Medulla oblongata (tissue), 1 donor: Measurements from ENCODE around the gene PCDH8.

Experiments used
- DNase-seq: peaks from one replicate; pipeline ENCODE4 v3.0.0-alpha.2; 2015; ENCODE audit errors: extremely low spot score

Gene PCDH8

DNA sequence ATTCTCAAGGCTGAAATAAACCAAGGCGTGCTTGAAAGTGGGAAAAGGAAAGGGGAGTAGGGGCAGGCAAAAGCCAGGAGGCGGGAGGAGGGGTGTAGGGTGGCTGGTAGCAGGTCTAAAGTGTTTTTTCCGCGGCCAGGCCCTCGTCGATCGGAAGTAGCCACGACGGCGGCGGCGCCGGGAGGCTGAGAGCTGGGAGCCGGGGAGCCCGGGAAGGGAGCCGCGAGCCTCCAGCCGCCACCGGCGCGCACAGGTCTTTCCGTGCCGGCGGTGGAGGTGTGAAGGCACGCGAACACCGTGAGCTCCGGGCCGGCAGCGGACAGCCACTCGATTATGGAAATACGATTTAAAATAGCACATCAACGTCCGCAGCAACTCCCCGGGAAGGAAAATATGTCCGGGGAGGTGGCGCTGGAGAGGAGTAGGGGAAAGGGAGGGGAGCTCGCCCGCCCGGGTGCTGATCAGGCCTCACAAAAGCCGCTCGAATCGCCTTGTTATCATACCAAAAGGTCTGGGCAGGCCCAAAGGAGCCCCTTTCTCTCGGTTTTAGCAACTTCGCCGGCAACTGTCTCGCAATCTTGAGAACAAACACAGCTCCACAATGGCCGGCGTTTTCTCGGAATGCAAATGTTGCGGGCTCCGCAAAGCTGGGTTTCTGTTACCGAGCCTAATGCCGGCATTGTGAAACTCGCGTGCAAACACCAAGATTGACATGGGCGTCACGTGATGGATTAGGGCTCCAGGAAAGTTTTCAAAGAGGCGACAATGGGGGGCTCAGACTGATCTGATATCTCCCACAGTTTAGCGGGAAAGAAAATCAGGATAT is 2.9 kb upstream of the PCDH8 start:
- DNase-seq: peak; percentile 53

DNA sequence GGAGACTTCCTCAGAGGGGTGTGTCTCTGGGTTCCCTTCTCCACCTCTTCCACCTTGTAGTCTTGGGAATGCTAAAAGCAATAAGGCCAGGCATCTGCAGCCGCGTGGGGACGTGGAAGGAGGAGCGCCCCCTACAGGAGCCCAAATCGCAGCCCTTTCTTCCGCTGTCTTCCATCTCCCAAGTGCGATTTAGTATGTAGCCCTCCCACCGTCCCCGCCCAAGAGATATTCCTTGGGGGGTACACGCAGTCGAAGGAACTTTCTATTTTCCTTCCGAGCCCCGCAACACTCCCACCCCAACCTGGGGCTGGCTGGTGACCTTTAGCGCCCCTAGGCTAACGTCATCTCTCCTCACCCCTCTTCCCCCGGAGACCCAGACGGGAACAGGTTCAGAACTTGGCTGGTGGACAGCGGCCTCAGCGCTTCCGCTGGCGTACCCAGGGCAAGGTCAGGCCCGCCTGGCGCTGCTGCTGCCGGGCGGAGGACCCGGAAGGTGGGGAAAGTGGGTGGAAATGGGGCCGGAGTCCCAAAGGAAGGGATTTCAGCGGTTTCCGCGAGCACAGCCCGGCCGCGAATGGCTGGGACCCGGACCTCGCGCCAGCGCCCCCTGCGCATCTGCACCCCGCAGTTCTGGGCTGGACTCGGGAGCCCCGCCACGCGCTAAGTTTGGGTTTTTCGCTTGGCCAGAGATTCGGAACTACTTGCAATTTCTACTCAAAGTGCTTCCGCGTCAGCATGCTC is 2.1 kb upstream of the PCDH8 start:
- peak; percentile 80 for DNase-seq

DNA sequence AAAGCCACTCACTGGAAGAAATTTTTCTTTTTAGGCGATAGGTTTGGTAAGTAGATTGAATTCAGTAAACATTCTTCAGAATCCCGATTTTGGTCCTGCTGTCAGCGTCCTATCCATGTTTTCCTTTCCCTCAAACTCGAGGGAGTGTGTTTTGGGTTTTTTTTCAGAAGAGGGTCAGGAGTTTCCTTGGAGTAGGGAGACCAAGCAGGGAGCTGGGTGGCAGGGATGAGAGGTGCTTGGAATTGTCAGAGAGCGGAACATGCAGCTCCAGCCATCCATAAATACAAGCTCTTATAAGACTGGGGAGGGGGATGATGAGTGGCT is 1.6 kb upstream of the PCDH8 start:
- DNase-seq: no peak

DNA sequence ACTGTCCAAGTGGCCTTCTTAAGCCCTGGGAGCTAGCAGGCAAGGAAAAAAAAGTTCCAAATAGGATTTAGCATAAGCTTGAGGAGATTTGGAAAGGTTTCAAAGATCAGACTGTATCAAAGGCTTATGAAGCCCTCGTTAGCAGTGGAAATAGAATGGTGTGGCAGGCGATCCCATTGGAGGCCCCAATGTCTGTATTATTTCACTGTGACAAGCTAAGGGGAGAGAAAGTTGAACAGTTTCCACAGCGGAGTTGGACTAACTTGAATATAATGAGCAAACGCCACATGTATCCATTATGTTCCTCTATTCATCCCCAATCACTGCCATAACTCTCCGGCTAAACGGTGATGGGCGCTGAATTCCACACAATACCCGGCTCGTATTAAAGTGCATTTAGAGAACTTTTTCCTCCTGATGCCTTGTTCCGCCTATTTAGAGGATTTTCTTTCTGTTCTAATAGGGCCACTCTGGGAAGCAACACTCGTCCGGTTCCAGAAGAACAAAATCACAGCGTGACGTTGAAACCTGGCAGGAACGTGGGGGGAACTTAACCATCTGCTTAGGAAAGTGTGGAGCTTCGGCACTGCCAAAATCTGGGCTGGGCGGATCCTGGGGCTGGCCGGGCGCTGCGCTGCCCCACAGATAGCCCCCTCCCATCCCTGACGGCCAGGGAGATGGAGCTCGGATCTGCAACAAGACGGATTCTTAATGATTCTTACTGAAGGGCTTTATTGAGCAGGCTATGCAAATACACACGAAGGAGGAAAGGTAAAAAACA is 1.0 kb upstream of the PCDH8 start:
- no peak for DNase-seq

DNA sequence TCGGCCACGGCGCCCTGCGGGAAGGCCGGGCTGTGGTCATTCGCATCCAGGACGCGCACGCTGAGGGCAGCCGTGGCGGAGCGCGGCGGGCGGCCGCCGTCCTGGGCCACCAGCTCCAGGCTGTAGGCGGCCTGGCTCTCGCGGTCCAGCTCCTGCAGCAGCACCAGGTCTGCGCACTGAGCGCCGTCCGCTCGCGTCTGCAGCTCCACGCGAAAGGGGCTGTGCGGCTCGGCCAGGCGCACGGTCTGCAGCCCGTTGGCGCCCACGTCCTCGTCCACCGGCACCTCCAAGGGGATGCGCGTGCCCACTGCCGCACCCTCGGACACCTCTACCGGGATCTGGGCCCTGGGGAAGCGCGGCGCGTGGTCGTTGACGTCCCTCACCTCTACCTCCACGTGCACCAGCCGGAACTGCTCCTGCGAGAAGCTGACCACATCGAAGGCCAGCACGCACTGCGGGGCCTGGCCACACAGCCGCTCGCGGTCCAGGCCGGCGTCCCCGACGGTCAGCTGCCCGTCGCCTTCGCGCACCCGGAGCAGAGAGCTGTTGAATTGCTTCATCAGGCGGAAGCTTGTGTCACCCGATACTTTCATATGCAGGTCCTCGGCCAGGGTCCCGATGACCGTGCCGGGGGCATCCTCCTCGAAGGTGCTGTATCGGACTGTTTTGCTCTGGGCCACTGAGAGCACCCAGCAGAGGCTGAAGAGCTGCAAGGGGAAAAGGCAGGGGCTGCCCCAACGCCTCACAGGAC is 583 bp downstream of the PCDH8 start:
- no peak for DNase-seq

DNA sequence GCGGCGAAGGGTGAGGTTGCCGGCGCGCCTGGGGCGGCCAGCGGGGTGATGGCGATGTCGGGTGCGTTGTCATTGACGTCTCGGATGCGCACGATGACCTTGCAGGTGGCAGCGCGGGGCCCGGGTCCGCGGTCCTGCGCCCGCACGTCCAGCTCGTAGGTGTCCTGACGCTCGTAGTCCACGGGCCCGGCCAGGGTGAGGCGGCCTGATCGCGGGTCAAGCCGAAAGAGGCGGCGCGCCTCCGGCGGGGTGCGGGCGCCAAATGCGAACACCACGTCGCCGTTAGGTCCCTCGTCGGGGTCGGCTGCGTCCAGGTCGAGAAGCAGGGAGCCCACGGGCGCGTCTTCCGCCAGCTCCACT is 1.1 kb downstream of the PCDH8 start:
- DNase-seq: no peak

DNA sequence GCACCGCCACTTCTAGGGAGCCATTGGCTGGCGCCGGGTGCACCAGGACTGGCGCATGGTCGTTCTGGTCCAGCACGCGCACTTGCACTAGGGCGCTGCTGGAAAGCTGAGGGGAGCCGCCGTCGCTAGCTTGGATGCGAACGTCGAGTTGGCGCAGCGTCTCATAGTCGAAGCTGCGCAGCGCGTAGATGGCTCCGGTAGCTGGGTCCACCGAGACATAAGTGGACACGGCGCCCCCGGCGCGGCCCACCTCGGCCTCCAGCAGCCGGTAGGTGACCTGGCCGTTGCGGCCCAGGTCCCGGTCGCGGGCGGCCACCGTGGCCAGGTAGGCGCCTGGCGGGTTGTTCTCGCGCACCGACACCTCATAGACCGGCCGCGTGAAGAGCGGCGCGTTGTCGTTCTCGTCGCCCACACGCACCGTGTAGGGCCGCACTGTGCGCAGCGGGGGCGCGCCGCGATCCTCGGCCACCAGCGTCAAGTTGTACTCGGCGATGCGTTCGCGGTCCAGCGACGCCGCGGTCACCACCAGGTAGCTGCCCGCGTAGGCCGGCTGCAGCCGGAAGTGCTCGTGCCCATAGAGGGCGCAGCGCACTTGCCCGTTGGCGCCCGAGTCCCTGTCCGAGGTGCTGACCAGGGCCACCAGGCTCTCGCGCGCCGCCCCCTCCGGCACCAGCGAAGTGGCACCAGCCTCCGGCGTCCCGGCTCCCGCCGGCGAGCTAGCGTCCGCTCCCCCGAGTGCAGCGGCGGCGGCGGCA is 1.7 kb downstream of the PCDH8 start:
- DNase-seq: peak; percentile 64

DNA sequence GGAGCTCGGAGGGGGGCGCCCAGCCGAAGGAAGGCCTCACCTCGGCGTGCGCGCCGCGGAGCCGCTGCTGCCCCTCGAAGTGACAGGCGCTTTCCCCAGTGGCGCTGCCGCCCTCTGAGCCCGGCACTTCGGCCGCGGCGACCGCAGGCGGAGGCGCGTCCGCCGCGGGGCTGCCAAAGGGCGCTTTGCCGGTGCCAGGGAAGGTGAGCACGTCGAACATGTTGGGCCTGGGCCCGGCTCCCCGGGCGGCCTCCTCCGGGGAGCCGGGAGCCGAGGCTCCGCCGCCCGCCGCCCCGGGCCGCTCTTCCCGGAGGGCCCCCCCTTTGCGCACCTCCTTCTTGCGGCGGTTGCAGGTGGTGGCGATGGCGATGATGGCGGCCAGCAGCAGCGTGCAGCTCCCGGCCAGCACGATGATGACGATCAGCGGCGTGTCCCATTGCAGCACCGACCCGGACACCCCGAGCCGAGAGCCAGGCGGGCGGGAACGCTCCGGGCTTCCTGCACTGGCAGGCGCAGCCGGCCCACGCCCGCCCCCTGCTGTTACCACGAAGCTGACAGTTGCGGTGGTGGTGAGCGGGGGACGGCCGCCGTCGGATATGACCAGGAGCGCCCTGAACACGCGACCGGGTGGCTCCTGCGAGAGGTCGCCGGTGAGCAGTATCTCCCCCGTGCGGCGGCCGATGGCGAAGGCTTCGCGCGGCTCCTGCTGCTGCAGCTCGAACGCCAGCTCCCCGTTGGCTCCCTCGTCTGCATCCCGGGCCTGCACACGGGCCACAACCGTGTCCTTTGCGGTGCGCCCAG is 2.5 kb downstream of the PCDH8 start:
- DNase-seq: no peak

DNA sequence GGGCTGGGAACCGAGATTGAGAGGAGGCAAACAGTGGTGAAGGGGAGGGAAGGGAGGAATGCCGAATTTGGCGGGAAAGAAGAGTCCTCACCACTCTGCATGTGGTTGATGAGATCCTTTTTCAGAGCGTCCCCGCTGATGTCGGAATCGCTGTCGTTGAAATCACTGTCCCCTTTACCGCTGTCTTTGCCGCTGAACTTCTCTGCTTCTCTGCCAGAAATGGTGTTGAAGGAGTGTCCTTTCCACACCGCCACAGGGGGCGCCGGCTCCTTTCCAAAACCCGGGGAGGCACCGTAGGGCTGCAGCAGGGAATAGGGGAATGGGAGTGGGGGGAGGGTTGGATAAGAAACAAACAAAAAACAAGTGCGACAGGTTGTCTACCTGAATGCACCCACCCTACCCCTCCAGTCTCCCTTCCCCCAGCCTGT is 3.1 kb downstream of the PCDH8 start:
- DNase-seq: no peak

DNA sequence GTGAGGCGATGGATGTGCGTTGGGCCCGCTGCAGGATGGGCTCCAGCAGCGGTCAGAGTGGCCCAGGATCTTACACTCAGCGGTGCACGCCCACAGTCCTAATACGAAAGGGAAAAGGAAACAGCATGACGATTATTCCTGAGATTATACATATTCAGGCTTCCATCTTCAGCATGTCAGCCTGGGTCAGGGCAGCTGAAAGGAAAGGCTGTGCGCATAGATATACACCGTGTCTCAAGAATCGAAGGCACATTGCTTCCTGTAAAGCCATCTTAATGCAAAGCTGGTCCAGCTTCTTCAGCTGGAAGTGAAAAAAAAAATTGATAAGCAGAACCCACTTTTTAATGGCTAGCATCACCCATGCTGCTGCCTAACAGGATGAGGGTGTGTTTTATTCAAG is 3.6 kb downstream of the PCDH8 start:
- DNase-seq: no peak

DNA sequence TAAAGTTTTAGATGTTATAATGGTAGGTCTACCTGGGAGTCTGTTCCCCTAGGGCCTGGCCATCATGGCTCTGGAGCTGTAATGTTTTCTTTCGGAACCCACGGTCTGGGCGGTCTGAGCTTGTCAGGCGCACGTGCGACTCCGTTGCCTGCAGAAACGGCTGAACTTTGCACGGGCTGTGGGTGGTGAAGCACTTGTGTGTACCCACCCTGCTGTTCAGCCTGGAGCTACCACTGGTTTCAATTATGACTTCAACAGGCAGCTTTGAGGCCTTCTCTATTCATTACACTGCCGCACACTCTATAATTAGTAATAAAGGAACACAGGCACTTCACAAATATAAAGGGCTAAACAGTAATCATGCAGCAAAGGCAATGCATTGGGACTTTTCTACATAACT is 6.0 kb downstream of the PCDH8 start:
- DNase-seq: no peak

DNA sequence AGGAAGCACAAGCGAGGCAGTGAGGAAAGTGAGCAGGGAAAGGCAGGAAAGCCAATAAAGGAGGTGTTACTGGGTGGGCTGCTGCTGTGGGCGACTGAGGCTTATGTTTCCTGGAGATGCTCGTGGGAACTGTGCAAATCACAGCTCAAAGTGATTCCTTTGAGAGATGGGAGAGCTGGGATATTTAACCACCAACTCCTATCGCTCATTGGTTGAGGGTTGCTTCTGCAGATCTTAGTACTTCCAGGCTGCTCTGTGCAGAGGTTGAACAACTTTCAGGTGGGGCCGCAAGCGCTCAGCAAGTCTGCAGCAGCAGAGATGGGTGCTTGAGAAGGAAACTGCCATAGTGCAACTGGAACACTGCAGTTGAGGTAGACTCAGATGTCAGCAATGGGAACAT is 8.4 kb downstream of the PCDH8 start:
- no peak for DNase-seq

DNA sequence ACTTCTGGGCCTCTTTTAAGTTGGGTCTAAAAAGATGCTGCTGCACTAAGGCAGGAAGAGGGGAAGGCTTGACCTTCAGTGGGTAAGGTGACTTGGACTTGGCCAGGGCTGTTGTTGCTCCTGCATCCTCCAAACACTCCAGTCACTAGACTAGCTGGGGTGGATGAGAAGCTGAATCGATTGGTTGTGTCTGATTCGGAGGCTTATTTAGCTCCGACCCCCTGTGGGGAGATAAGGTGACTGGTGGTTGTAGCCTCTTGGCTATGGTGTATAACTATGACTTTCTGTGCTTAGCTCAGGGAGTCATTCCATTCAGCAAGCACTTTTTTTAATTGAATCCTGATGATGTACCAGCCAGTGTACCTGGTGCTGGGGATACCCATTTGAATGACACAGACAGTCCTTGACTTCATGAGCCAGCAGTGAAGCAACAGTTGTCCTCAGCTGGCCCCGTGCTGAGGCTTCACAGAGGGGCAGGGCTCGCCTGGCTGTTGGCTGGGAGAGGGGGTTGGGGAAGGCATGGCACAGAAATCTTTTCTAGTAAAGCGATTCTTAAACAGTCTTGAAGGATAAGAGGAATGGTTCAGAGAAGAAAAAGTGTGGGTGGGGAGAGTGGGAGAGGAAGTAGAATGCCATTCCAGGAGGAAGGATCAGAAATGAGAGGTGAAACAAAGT is 9.9 kb downstream of the PCDH8 start:
- no peak for DNase-seq

DNA sequence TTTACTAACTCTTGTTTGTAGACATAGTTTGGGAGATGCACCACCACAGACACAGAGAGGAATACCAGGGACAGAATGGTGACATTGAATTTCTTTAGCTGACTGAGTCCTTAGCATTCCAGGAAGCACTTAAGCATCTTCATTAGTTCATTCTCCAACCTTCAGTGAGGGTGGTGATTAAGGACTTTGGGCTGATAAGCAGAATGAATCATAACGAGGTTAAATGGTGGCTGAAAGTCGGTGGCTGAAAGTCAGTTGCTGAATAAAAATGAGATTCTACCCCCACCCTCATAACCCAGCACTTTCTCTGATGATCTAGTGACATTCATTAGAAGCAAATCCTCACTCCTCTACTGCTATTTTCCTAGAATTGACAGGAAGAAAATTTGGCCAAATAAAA is 10.6 kb downstream of the PCDH8 start:
- DNase-seq: no peak

DNA sequence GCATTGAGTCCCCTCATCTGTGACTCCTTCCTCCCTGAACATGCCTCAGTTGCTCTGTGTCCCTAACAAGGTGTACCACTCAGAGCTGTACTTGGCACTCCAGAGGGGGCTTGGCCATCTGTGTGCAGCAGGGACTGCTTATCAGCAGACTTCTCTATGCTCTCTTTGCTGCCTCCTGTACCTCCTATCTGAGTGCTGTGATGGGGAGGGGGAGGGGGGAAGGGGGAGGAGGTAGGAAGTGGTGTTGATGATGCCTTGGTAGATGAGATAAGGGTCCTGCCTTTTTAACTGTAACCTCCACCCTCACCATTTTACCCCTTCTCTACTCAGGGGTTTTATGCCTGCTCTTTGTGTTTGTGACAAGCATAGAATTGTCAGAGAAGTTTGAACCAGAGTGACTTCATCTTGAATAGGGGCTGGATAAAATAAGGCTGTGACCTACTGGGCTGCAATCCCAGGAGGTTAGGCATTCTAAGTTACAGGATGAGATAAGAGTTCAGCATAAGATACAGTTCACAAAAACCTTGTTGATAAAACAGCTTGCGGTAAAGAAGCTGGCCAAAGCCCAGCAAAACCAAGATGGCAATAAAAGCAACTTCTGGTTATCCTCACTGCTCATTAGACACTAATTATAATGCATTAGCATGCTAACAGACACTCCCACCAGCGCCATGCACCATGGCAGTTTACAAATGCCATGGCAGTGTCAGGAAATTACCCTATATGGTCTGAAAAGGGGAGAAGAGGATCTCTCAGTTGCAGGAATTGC is 13.2 kb downstream of the PCDH8 start:
- DNase-seq: no peak

DNA sequence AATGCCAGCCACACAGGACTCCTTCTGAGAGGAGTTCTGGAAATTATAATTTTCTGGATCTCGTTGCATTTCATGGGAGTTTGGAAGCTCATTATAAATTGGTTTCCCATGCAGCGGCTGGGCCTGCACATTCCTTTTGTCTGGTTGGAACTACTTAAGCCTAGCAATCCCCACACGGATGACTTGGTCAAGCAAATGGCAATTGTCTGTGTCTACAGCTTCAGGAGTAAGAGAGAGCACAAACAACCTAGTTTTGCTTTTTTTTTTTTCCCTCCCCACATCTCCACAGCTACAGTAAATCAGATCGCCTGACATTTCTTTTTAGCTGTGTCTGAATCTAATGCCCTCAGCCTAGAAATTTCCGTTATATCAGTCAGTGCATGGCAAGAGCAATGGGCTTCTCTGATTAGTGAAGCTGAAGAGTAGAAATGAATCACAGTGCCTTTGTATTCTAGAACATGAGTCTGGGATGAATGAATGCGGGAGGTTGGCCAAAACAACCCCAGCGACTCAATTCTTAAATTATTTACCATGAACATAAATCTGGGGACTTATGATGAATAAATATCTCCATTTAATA is 15.1 kb downstream of the PCDH8 start:
- peak; percentile 44 for DNase-seq

DNA sequence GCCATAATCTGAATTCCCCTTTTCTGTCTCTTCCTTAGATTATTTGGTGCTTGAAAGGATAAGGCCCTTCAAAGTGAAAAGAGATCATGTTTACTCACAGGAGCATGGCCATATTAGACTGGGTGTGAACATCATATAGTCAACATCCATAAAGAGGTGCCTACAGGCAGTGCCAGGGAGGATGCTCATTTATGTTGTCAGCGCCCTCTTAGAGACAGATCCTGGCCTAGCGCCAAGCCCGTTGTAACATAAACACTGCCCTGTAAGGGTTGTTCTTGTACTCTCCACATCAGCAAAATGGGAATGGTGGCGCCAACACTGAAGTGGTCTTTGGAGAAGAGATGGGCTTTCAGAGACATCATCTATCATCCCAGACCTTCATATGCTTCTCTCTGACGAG is 16.1 kb downstream of the PCDH8 start:
- DNase-seq: no peak

DNA sequence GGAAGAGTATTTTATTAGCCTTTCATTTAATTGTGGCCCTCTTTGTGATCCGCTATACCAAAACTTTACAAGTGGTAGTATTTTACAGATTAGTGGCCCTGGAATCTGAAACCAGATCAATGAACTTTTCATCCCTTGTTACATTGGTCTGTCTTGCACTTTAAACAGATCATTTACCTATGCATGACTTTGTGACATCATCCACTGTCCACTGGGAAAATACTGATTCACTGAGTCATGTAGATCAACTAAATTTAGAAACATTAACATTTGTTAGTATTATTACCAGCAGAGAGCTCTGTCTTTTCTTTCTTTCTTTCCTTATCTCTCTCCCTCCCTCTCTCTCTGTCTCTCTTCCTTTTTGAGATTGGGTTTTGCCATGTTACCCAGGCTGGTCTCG is 17.5 kb downstream of the PCDH8 start:
- no peak for DNase-seq

DNA sequence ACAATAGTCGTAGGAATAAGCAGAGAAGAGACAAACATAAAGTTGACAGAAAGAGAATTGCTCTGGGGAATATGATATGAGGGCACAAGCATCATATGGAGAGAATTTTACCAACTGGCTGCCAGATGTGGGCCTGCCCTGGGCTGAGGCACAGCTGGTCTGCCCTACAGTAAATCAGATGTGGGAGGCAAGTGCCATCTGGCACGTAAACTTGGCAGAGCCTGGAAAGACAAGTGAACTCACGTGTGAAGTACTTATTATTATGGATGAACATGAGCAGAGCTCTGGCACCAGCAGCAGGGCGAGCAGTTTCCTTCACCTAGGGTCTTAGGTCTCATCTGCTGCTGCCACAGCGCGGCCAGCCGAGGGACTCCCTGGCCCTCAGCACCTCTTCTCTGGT is 20.6 kb downstream of the PCDH8 start:
- DNase-seq: no peak
